ACC112 (cell line): Measurements from ENCODE around the gene DLG2.

Experiments
- H2AFZ ChIP-seq: fragments of 200-600 bp; sonication (generic); one replicate; pipeline ENCODE4 v1.6.0; 2017; ENCODE audit warnings: antibody characterized with exemption, low read length; ENCODE audit not compliant: unreplicated experiment
- H3K27ac ChIP-seq: fragments of 200-600 bp; sonication (generic); 2 replicates; pipeline ENCODE4 v1.5.1; 2014; ENCODE audit warnings: low read depth, mild to moderate bottlenecking, antibody characterized with exemption, low read length, moderate library complexity
- H3K27me3 ChIP-seq: fragments of 200-600 bp; sonication (generic); 2 replicates; pipeline ENCODE4 v1.6.1; 2014; ENCODE audit warnings: mild to moderate bottlenecking, antibody characterized with exemption, low read length, moderate library complexity, mixed read lengths; ENCODE audit not compliant: insufficient read depth
- H3K36me3 ChIP-seq: fragments of 200-600 bp; sonication (generic); 2 replicates; pipeline ENCODE4 v1.6.1; 2016; ENCODE audit warnings: mild to moderate bottlenecking, antibody characterized with exemption, low read length, moderate library complexity, mixed read lengths; ENCODE audit not compliant: insufficient read depth
- H3K4me1 ChIP-seq: fragments of 200-600 bp; sonication (generic); one replicate; pipeline ENCODE4 v1.6.1; 2016; ENCODE audit warnings: low read length, mixed read lengths; ENCODE audit not compliant: insufficient read depth, unreplicated experiment, control insufficient read depth
- H3K4me3 ChIP-seq: fragments of 200-600 bp; sonication (generic); 2 replicates; pipeline ENCODE4 v1.5.1; 2014; ENCODE audit warnings: mild to moderate bottlenecking, low read depth, low read length
- H3K79me2 ChIP-seq: fragments of 200-600 bp; sonication (generic); one replicate; pipeline ENCODE4 v1.6.0; 2016; ENCODE audit warnings: low read length; ENCODE audit not compliant: control insufficient read depth, unreplicated experiment, insufficient read depth

Gene DLG2

GRCh38 chr11:83628622-83629355 is 1998.4 kb downstream of the DLG2 start:
- Histone ChIP-seq H3K4me3 (no peak overlapping the region), H3K79me2 (no peaks in the 10 kb centered on the region), H3K27ac (no peak overlapping the region), H3K36me3 (no peaks in the 10 kb centered on the region), H3K27me3 (peaks cover 9% of the 10 kb centered on the region; the same call in 1 of the 2 replicates), H2AFZ (no peak overlapping the region), H3K4me1 (no peaks in the 10 kb centered on the region)

DNA sequence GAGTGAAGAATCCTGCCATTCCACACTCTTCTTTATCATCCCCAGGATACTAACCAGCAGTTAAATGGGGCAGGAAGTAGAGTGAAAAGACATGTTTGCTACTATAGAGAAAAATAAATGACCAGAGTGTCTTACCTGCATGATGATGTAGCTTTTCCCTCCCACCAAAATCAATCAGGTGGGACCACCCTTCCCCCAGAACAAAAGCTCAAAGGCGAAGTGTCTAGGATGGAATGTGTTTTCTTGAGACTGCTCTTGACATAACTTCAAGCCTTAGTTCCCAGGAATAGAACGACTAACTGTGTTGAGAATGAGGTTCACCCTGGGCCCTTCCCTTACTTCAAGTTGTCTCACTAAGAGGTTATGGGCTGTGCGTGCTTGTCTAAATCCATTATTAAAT is 2001.8 kb downstream of the DLG2 start:
- no peaks in the 10 kb centered on the region for H3K36me3 ChIP-seq
- no peaks in the 10 kb centered on the region for H3K79me2 ChIP-seq
- H3K4me3 ChIP-seq, result no peak overlapping the region
- H3K27ac ChIP-seq, result no peak overlapping the region
- no peaks in the 10 kb centered on the region for H3K4me1 ChIP-seq
- no peak overlapping the region for H2AFZ ChIP-seq
- peaks cover 9% of the 10 kb centered on the region; the same call in 1 of the 2 replicates for H3K27me3 ChIP-seq

DNA sequence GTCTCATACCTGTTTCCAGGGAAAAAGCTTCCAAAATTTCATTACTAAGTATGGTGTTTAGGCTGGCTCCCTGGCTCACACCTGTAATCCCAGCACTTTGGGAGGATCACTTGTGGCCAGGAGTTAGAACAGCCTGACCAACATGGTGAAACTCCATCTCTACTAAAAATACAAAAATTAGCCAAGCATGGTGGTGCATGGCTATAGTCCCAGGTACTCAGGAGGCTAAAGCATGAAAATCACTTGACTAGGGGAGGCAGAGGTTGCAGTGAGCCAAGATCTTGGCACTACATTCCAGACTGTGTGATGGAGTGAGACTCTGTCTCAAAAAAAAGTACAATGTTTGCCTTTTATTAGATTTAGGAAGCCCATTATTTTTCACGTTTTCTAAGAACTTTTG is 2009.5 kb downstream of the DLG2 start:
- no peaks in the 10 kb centered on the region for H3K36me3 ChIP-seq
- H3K27ac ChIP-seq, result no peak overlapping the region
- H3K4me3 ChIP-seq, result no peak overlapping the region
- peaks cover 3% of the 10 kb centered on the region; the same call in 1 of the 2 replicates for H3K27me3 ChIP-seq
- H2AFZ ChIP-seq, result no peak overlapping the region
- H3K4me1 ChIP-seq, result no peaks in the 10 kb centered on the region
- no peaks in the 10 kb centered on the region for H3K79me2 ChIP-seq

DNA sequence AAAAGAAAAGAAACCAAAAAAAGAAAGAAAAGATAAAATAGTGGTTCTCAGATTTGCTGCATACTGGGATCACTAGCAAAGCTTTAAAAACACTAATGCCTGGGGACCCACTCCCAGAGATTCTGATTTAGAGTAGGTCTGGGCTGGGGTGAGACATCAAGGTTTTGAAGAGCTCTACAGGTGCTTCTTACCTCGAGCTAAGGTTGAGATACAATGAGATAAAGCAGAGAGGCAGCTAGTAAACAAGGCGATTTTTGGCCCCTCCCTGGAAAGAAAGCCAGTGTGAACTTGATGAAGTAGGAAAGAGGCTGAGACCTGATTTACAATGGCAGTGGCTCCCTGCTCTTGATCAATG is 2013.4 kb downstream of the DLG2 start:
- Histone ChIP-seq H3K4me3 (no peak overlapping the region), H3K79me2 (no peaks in the 10 kb centered on the region), H2AFZ (no peak overlapping the region), H3K4me1 (no peaks in the 10 kb centered on the region), H3K27ac (no peak overlapping the region), H3K36me3 (no peaks in the 10 kb centered on the region), H3K27me3 (peaks cover 3% of the 10 kb centered on the region; the same call in 1 of the 2 replicates)

DNA sequence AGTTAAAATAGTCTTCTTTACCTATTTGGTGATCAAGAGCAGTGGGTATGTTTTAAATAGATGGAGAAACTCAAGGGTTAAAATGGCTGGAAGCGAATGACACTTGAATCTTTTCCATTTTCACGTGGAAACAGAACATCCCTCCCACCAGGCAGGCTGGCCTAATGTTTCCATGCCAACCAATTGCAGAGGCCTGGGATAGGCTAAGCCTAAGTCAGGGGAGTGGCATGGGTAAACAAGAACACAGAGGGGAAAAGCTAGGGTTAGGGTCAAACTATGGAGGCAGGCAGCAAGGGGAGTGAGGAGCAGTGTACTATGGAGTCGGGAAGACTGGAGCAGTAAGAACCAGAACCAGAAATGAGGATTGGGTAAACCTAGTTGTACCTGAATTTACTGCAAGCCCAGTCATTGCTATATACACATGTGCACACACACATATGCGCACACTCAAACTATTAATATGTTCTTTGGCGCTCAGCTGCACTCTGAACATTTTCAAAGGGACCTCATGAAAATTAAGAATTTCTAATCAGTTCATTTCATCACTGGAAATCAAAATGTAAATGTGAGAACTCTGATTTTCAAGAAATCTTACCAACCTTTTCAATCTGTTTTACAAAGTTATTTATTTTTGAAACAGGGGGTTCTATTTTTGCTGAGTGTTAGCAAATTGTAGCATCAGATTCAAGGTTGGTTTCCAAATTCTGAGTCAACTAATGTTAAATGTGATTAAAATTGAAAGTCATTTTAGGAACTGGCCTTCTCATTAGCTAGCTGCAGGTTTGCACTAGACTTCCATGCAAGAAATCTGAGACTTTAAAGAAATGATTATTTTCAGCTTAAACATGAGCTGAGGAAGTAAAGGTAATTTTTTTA is 2014.0 kb downstream of the DLG2 start:
- no peak overlapping the region for H2AFZ ChIP-seq
- H3K27ac ChIP-seq, result no peak overlapping the region
- H3K79me2 ChIP-seq, result no peaks in the 10 kb centered on the region
- peaks cover 3% of the 10 kb centered on the region; the same call in 1 of the 2 replicates for H3K27me3 ChIP-seq
- no peak overlapping the region for H3K4me3 ChIP-seq
- no peaks in the 10 kb centered on the region for H3K4me1 ChIP-seq
- H3K36me3 ChIP-seq, result no peaks in the 10 kb centered on the region

DNA sequence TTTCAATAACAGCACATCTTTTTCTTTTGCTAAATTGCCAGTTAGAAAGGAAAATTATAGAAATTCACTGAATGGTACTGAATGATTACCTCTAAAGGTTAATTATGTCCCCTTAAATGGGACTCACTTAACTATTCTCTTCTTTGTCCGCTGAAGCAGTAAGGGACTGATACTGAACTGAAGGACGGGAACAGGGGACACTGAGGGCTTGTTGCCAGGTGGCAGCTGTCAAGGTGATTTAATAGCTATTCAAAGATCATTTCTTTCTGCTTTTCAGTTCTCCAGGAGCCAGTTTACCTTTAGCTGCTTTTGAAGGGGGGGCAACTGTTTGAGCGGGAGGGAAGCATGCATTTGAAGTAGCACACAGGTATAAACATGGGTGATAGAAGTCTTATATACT is 2015.5 kb downstream of the DLG2 start:
- Histone ChIP-seq H2AFZ (no peak overlapping the region), H3K79me2 (no peaks in the 10 kb centered on the region)

DNA sequence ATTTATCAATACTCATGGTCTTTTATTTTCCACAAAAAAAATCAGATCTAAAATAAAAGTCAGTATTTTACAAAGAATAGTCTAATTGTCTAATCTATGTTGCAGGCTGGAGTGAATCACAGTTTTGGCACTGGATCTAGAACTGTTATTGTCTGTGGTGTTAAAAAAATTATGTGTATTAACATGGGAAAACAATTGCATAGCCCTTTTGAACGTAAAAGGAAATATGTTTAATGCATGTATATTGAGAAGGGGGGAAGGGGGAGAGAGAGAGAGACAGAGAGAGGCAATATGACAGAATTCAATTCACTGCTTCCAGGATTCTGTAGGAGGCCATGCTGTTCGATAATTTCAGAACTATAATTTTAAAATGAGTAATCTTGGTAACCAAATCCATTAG is 2016.1 kb downstream of the DLG2 start:
- H3K4me3 ChIP-seq, result no peak overlapping the region
- H3K27ac ChIP-seq, result no peak overlapping the region
- no peaks in the 10 kb centered on the region for H3K79me2 ChIP-seq
- no peaks in the 10 kb centered on the region for H3K4me1 ChIP-seq
- no peaks in the 10 kb centered on the region for H3K36me3 ChIP-seq
- H3K27me3 ChIP-seq, result peaks cover 3% of the 10 kb centered on the region; the same call in 1 of the 2 replicates
- H2AFZ ChIP-seq, result no peak overlapping the region

More for the DNA sequence above, 2015.5 kb downstream of the DLG2 start:
- Histone ChIP-seq H3K4me3 (no peak overlapping the region), H3K27ac (no peak overlapping the region), H3K36me3 (no peaks in the 10 kb centered on the region), H3K4me1 (no peaks in the 10 kb centered on the region), H3K27me3 (peaks cover 3% of the 10 kb centered on the region; the same call in 1 of the 2 replicates)

DNA sequence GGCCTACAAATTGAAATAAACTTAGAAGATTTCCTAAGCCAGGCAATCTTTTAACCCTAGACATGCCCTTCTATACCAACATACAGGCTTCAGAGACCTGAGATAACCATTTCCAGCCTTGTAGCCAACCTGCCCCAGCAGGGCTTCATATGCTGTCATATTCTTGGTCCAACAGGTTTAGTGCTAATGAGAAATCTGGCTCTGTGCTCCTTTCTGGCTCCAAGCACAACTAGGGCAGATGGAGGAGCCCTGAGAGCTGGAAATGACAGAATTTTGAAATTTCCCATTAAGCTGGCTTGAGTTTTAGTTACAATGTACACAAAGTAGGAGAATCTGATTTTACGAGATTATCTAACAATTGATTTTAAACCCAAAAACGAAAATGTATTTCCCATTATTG is 2018.0 kb downstream of the DLG2 start:
- Histone ChIP-seq H3K4me1 (no peaks in the 10 kb centered on the region), H3K27me3 (no peaks in the 10 kb centered on the region), H2AFZ (no peak overlapping the region), H3K79me2 (no peaks in the 10 kb centered on the region), H3K4me3 (no peak overlapping the region), H3K27ac (no peak overlapping the region), H3K36me3 (no peaks in the 10 kb centered on the region)

DNA sequence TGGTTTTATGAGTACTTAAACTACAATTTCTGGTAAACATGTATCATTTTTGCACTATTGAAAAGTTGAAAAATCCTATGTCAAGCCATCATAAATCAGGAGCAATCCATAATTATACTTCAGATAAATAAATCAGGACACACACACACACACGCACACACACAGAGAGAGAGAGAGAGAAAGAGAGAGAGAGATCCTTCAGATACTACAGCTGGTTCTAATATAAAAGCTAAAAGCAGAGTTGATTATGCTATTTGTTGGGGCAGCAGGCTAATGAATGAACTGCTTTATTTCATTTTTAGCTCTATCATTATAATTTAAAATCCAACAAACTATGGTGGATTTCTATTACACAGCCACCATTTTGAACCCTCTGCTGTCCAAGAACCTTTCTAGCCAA is 2018.6 kb downstream of the DLG2 start:
- no peaks in the 10 kb centered on the region for H3K36me3 ChIP-seq
- no peaks in the 10 kb centered on the region for H3K79me2 ChIP-seq

GRCh38 chr11:83601914-83602527 is 2025.1 kb downstream of the DLG2 start:
- H3K79me2 ChIP-seq, result no peaks in the 10 kb centered on the region
- H3K27me3 ChIP-seq, result peaks cover 1% of the 10 kb centered on the region; the same call in 1 of the 2 replicates
- H3K36me3 ChIP-seq, result no peaks in the 10 kb centered on the region
- H3K4me3 ChIP-seq, result no peak overlapping the region
- no peak overlapping the region for H2AFZ ChIP-seq
- no peaks in the 10 kb centered on the region for H3K4me1 ChIP-seq
- H3K27ac ChIP-seq, result no peak overlapping the region

More for the DNA sequence above, 2018.6 kb downstream of the DLG2 start:
- H3K27me3 ChIP-seq, result no peaks in the 10 kb centered on the region
- no peaks in the 10 kb centered on the region for H3K4me1 ChIP-seq
- no peak overlapping the region for H3K27ac ChIP-seq
- H2AFZ ChIP-seq, result no peak overlapping the region
- H3K4me3 ChIP-seq, result no peak overlapping the region
